ENCODE data around the gene TUBB3. TPM values are rescaled to one million over a fixed set of nuclear protein-coding genes. Genes with fewer than 3 reads are reported as not detected.

Gene TUBB3
- total and polyA plus RNA-seq, 2 of the 4 experiments (the other 2 are of a cell fraction): 311 to 410 TPM

GRCh38 chr16:89936981-89937380, 13.8 kb downstream of the TUBB3 start:
- Histone ChIP-seq H3K23ac (ENCODE audit: low read depth, low read length) (no peak overlapping the region), H3K9me3 (ENCODE audit: control insufficient read depth, insufficient read depth, low read length) (no peaks in the 10 kb centered on the region), H3K56ac (ENCODE audit: extremely low read depth, insufficient read depth, low read length) (no peak overlapping the region), H3K4me3 (ENCODE audit: insufficient read depth, low read depth, low read length) (no peak overlapping the region), H3K79me1 (ENCODE audit: low read depth in 1 of 2, low read length in 2 of 2) (peaks cover 0 to 14% of the 10 kb centered on the region in 2 experiments; a peak in 2 of 4 replicates), H3K14ac (replicated peaks; ENCODE audit: low read depth, low read length) (no peak overlapping the region), H3K4me1 (ENCODE audit: control insufficient read depth, insufficient read depth, low read length) (no peaks in the 10 kb centered on the region), H4K5ac (ENCODE audit: low read depth, low read length) (no peak overlapping the region), H2BK20ac (ENCODE audit: low read depth, low read length) (no peak overlapping the region), H2AK9ac (replicated peaks; ENCODE audit: low read depth, low read length, poor library complexity) (no peak overlapping the region), H3K4ac (ENCODE audit: low read depth, low read length) (no peak overlapping the region), H3K18ac (ENCODE audit: low read depth, low read length) (no peak overlapping the region), H3K9me1 (ENCODE audit: insufficient read depth, low read length) (peaks cover 7% of the 10 kb centered on the region; the same call in 1 of the 2 replicates), H4K8ac (ENCODE audit: low read depth in 2 of 2, low read length in 2 of 2) (no peak overlapping the region), H3K4me2 (ENCODE audit: low read depth, low read length) (no peak overlapping the region), H3K36me3 (ENCODE audit: control insufficient read depth, insufficient read depth, low read length) (peaks cover 44% of the 10 kb centered on the region), H2BK15ac (ENCODE audit: low read depth, low read length) (no peak overlapping the region), H4K20me1 (ENCODE audit: insufficient read depth, low read length) (peaks cover 23% of the 10 kb centered on the region), H3K9ac (ENCODE audit: low read depth, low read length) (no peak overlapping the region), H2AK5ac (ENCODE audit: low read depth, low read length) (no peak overlapping the region), H4K91ac (ENCODE audit: insufficient read depth, low read depth, low read length) (no peak overlapping the region), H2AFZ (replicated peaks; ENCODE audit: low read length, poor library complexity) (no peak overlapping the region), H3K27ac (ENCODE audit: insufficient read depth, low read length) (no peak overlapping the region), H2BK5ac (ENCODE audit: low read depth, low read length, poor library complexity, severe bottlenecking) (no peak overlapping the region), H2BK120ac (ENCODE audit: low read depth, low read length) (no peak overlapping the region), H3K27me3 (ENCODE audit: control insufficient read depth, insufficient read depth, low read length) (no peaks in the 10 kb centered on the region)
- ATAC-seq (ENCODE audit: low read depth) (no peak), DNase-seq (no peak)
- no peak for TF ChIP-seq MXI1 (IDR thresholded peaks at IDR 0.05; ENCODE audit: borderline replicate concordance, low read depth, low read length)
- no peak for TF ChIP-seq USF2 (IDR thresholded peaks at IDR 0.05; ENCODE audit: low read depth, low read length)
- TF ChIP-seq BHLHE40 (IDR thresholded peaks at IDR 0.05; ENCODE audit: low read depth, low read length): no peak
- TF ChIP-seq RAD21 (IDR thresholded peaks at IDR 0.05; ENCODE audit: low read length): no peak
- no peak for TF ChIP-seq MAFK (IDR thresholded peaks at IDR 0.05; ENCODE audit: low read depth, low read length)
- TF ChIP-seq CHD1 (IDR thresholded peaks at IDR 0.05; ENCODE audit: low read depth, low read length): no peak
- no peak for TF ChIP-seq ELK1 (IDR thresholded peaks at IDR 0.05; ENCODE audit: borderline replicate concordance, low read depth, low read length)
- TF ChIP-seq FOS (IDR thresholded peaks at IDR 0.05; ENCODE audit: low read depth, low read length): no peak
- no peak for TF ChIP-seq SMC3 (IDR thresholded peaks at IDR 0.05; ENCODE audit: low read depth, low read length)
- no peak for TF ChIP-seq NFE2L2 (IDR thresholded peaks at IDR 0.05; ENCODE audit: low read depth, low read length)
- TF ChIP-seq POLR2A (IDR thresholded peaks at IDR 0.05; ENCODE audit: low read depth, low read length): no peak
- TF ChIP-seq CEBPB (IDR thresholded peaks at IDR 0.05; ENCODE audit: low read depth, low read length): no peak
- no peak for TF ChIP-seq CTCF (conservative IDR thresholded peaks at IDR 0.05; ENCODE audit: low read depth, low read length)
- no peak for TF ChIP-seq MAZ (IDR thresholded peaks at IDR 0.05; ENCODE audit: borderline replicate concordance, low read depth, low read length)
- BruUV-seq (replicated peaks): no TSS peak
- intact Hi-C loops (cut with micrococcal nuclease) (no loop called here), dilution Hi-C loops (cut with HindIII; ENCODE audit: low sequenced_read_pairs, unreplicated experiment) (no loop called here), in situ Hi-C loops (cut with MboI; ENCODE audit: low sequenced_read_pairs) (no loop called here)
- 82% methylated on average over 4 of the region's 20 CpGs; no CpG with 5 or more reads in 1 of the 2 experiments for WGBS, 2 experiments (ENCODE audit: extremely low coverage in 2 of 2, insufficient read length in 1 of 2)
- POLR2A ChIA-PET (ENCODE audit: unreplicated experiment): no interaction called here
- CTCF ChIA-PET: no interaction called here

Measured in IMR-90 (cell line).